ENCODE data around the gene PRMT7. TPM values are rescaled to one million over a fixed set of nuclear protein-coding genes. Genes with fewer than 3 reads are reported as not detected.
"Not testable (repeated sequence)": the region's sequence is repeated elsewhere in the genome, so short reads cannot be mapped to it uniquely, and the experiment has no call there.

PRMT7 gene
- total and polyA plus RNA-seq, 2 of the 8 experiments (the other 6 are each of a cell fraction or from before 2014, with no cell fraction given) = 48.2 to 49.3 TPM

GRCh38 chr16:68288252-68288650, 22.6 kb upstream of the PRMT7 start (continued):
- TF ChIP-seq FOSL1 (IDR thresholded peaks at IDR 0.05; ENCODE audit: insufficient read depth, low read depth, low read length) = no peak
- no peak for TF ChIP-seq NRF1 (IDR thresholded peaks at IDR 0.05; ENCODE audit: low read depth, low read length)

GRCh38 chr16:68288796-68289195, 22.0 kb upstream of the PRMT7 start:
- POLR2A ChIA-PET (ENCODE audit: partially characterized antibody) = interaction anchor here (1.3 to 4.4 kb wide), 4 partner anchors 10 to 20 kb away, joined by 3 to 13 read pairs (median 7); no protein-coding TSS in a partner anchor

More at GRCh38 chr16:68288796-68289195, 22.0 kb upstream of the PRMT7 start:
- not testable (repeated sequence) for H2BK12ac ChIP-seq (ENCODE audit: low read depth, low read length); H3K4me3 ChIP-seq (ENCODE audit: extremely low read depth in 1 of 4, insufficient read depth in 2 of 4, low read depth in 3 of 4, low read length in 4 of 4); H3K23ac ChIP-seq (ENCODE audit: insufficient read length); H3K4me2 ChIP-seq (ENCODE audit: insufficient read depth in 1 of 2, low read depth in 2 of 2, low read length in 2 of 2); H4K20me1 ChIP-seq (replicated peaks in 1 of 2; ENCODE audit: control insufficient read depth in 1 of 2, insufficient read depth in 2 of 2, low read length in 2 of 2); H2BK15ac ChIP-seq (ENCODE audit: low read length); H3K27me3 ChIP-seq (replicated peaks in 1 of 4; ENCODE audit: control insufficient read depth in 3 of 4, extremely low read depth in 1 of 4, insufficient read depth in 3 of 4, low read length in 3 of 4); H4K91ac ChIP-seq (replicated peaks; ENCODE audit: insufficient read length, low read length); H2BK120ac ChIP-seq (replicated peaks; ENCODE audit: low read depth, low read length); H3K79me2 ChIP-seq (ENCODE audit: control insufficient read depth in 1 of 2, insufficient read depth in 2 of 2, low read length in 2 of 2); H3K27ac ChIP-seq (ENCODE audit: low read depth, low read length); H3K79me1 ChIP-seq (ENCODE audit: low read depth, low read length); DNase-seq (ENCODE audit: low read depth in 1 of 2, low spot score in 2 of 2); H2BK20ac ChIP-seq (ENCODE audit: low read length); FAIRE-seq; H3K56ac ChIP-seq (replicated peaks; ENCODE audit: insufficient read length, low read depth, low read length); H2BK5ac ChIP-seq (ENCODE audit: low read depth, low read length); H2AK5ac ChIP-seq (ENCODE audit: low read depth, low read length); H3K14ac ChIP-seq (ENCODE audit: insufficient read length); H4K5ac ChIP-seq (ENCODE audit: insufficient read length, low read depth, low read length); H3K4me1 ChIP-seq (replicated peaks in 1 of 4; ENCODE audit: control insufficient read depth in 3 of 4, insufficient read depth in 4 of 4, low read length in 3 of 4); H4K8ac ChIP-seq (ENCODE audit: extremely low read depth, insufficient read depth, low read length); H3K18ac ChIP-seq (ENCODE audit: extremely low read depth, low read length); H3K9me3 ChIP-seq (ENCODE audit: insufficient read depth in 2 of 2, low read depth in 1 of 2, low read length in 1 of 2); H2AFZ ChIP-seq (ENCODE audit: low read length); H3K4ac ChIP-seq (replicated peaks; ENCODE audit: insufficient read length, low read depth, low read length); H3K23me2 ChIP-seq (ENCODE audit: low read depth, low read length); H3K9ac ChIP-seq (replicated peaks in 1 of 4; ENCODE audit: extremely low read depth in 1 of 4, low read depth in 3 of 4, low read length in 3 of 4)
- 75% methylated on average over 4 of the region's 9 CpGs; no CpG with 5 or more reads in 1 of the 2 experiments for WGBS, 2 experiments (ENCODE audit: extremely low coverage in 1 of 2, insufficient coverage in 1 of 2, insufficient read length in 1 of 2, insufficient replicate concordance in 2 of 2, low coverage in 1 of 2, low lambda C conversion rate in 2 of 2, missing lambda C conversion rate in 1 of 2)
- H3K36me3 ChIP-seq (ENCODE audit: control insufficient read depth in 2 of 4, insufficient read depth in 4 of 4, low read length in 3 of 4) = peaks cover 0 to 15% (median 6%) of the 10 kb centered on the region in 4 experiments; a peak in 5 of 8 replicates
- CTCF ChIA-PET (ENCODE audit: partially characterized antibody) = interaction anchor here (1.0 to 20.4 kb wide), 5 partner anchors 11 to 40 kb away, joined by 3 to 233 read pairs (median 4); partner anchors contain the start of gene SLC7A6
